ENCODE results near the gene PTCH1. TPM values are rescaled to one million over a fixed set of nuclear protein-coding genes. Genes with fewer than 3 reads are reported as not detected.

PTCH1 gene
- total RNA-seq, 1 donor from 2014 or later, result 4.7 TPM

Small RNA genes lying within 50 kb of the gene (small RNA-seq; reads per million reads assigned to genes)
- not detected for gene MT1P1

Other genes with a start within 250 kb of the PTCH1 start
- 12.0 TPM for gene FANCC, start 199.3 kb downstream of the PTCH1 start, total RNA-seq

All from skeletal muscle tissue (tissue), 2 donors.